Measurements from ENCODE around the gene MAP2K5. TPM values are rescaled to one million over a fixed set of nuclear protein-coding genes. Genes with fewer than 3 reads are reported as not detected.

MAP2K5 gene
- total and polyA plus RNA-seq, 4 donors, result 3.8 to 6.4 (median 5.6) TPM

DNA sequence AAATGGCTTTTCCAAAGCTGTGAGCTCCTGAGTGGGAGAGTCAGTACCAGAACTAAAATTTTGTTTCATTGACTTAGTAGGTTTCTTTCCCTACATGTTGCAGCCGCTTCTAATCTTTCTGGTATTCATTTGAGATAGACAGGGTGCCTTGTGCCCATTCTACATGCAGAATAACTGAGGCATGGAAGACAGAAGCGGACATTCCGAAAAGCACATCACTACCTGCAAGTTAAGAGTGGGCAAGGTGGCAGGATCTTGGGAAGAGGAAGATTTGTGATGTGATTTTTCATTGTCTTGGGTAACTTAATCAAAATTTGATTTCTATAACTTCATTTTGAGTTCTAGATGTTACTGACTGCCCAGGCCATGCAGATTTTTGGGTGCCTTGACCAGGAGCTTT lies 2.0 kb downstream of the MAP2K5 start (continued):
- TF ChIP-seq, protein P1, sequence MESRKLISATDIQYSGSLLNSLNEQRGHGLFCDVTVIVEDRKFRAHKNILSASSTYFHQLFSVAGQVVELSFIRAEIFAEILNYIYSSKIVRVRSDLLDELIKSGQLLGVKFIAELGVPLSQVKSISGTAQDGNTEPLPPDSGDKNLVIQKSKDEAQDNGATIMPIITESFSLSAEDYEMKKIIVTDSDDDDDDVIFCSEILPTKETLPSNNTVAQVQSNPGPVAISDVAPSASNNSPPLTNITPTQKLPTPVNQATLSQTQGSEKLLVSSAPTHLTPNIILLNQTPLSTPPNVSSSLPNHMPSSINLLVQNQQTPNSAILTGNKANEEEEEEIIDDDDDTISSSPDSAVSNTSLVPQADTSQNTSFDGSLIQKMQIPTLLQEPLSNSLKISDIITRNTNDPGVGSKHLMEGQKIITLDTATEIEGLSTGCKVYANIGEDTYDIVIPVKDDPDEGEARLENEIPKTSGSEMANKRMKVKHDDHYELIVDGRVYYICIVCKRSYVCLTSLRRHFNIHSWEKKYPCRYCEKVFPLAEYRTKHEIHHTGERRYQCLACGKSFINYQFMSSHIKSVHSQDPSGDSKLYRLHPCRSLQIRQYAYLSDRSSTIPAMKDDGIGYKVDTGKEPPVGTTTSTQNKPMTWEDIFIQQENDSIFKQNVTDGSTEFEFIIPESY (IDR thresholded peaks at IDR 0.05), result no peak
- TF ChIP-seq NR2F2 (IDR thresholded peaks at IDR 0.05), result no peak

DNA sequence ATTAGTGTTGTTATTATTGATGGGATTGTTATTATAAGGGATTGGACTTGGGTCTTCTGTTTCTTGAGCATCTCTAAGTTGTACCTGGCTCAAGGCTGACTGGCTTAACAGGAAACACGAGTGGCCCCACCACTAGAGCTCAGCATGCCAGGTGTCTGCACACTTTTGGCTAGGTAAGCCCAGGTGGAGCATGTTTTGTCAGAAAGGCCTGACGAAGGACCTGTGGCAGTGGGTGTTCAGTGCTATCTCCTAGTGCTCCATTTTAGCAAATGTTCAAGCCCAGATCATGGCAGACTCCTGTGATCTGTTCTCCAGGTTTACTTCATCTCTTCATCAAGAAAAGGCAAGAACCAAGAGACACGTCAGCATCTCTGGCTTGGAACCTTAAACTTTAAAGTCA lies 3.4 kb downstream of the MAP2K5 start:
- Histone ChIP-seq H3K4me1 (ENCODE audit: control insufficient read depth in 4 of 4, insufficient read depth in 4 of 4, low read length in 3 of 4) (peaks cover 0 to 12% (median 9%) of the 10 kb centered on the region in 4 donors), H3K9ac (ENCODE audit: low read depth in 1 of 2, low read length in 2 of 2) (no peak overlapping the region), H3K4me3 (ENCODE audit: low read depth in 1 of 3, low read length in 3 of 3) (no peak overlapping the region), H3K27me3 (ENCODE audit: control insufficient read depth in 4 of 4, insufficient read depth in 4 of 4, low read length in 3 of 4) (no peaks in the 10 kb centered on the region), H3K9me3 (ENCODE audit: control insufficient read depth in 4 of 4, low read length in 3 of 4) (no peaks in the 10 kb centered on the region), H3K36me3 (ENCODE audit: control insufficient read depth in 4 of 4, insufficient read depth in 3 of 4, low read depth in 1 of 4, low read length in 3 of 4) (peaks cover 0 to 5% (median 0%) of the 10 kb centered on the region in 4 donors), H3K27ac (ENCODE audit: low read depth in 1 of 2, low read length in 2 of 2) (no peak overlapping the region)
- 88% methylated on average over 3 of the region's 3 CpGs for WGBS
- TF ChIP-seq JUND (IDR thresholded peaks at IDR 0.05), result no peak
- no peak for TF ChIP-seq HNF4A (conservative IDR thresholded peaks at IDR 0.05)
- TF ChIP-seq, protein P2, sequence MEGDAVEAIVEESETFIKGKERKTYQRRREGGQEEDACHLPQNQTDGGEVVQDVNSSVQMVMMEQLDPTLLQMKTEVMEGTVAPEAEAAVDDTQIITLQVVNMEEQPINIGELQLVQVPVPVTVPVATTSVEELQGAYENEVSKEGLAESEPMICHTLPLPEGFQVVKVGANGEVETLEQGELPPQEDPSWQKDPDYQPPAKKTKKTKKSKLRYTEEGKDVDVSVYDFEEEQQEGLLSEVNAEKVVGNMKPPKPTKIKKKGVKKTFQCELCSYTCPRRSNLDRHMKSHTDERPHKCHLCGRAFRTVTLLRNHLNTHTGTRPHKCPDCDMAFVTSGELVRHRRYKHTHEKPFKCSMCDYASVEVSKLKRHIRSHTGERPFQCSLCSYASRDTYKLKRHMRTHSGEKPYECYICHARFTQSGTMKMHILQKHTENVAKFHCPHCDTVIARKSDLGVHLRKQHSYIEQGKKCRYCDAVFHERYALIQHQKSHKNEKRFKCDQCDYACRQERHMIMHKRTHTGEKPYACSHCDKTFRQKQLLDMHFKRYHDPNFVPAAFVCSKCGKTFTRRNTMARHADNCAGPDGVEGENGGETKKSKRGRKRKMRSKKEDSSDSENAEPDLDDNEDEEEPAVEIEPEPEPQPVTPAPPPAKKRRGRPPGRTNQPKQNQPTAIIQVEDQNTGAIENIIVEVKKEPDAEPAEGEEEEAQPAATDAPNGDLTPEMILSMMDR (IDR thresholded peaks at IDR 0.05; ENCODE audit: low read depth, low read length, missing input control), result no peak
- TF ChIP-seq GABPA (IDR thresholded peaks at IDR 0.05 in 1 of 2, conservative IDR thresholded peaks at IDR 0.05 in 1 of 2), result no peak
- DNase-seq (ENCODE audit: low spot score), result no peak

DNA sequence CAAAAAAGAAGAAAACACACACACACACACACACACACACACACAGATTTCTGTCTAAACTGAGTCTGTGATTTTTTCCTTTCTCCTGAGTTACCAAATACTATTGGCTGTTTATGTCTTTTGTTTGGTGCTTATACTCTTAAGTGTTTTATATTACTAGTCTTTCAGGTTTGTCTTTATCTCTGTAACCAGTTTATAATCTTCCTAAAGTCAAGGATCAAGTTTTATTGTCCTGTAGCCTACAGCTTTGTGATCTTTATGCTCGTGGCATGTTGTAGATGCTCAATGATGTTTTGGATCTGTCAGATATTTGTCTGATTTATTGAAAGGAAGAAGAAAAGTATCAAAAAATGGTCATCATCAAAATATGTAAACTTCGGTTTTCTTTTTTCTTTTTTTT lies 4.6 kb downstream of the MAP2K5 start:
- Histone ChIP-seq H3K9me3 (ENCODE audit: control insufficient read depth in 4 of 4, low read length in 3 of 4) (no peaks in the 10 kb centered on the region), H3K4me3 (ENCODE audit: low read depth in 1 of 3, low read length in 3 of 3) (no peak overlapping the region), H3K27me3 (ENCODE audit: control insufficient read depth in 4 of 4, insufficient read depth in 4 of 4, low read length in 3 of 4) (no peaks in the 10 kb centered on the region), H3K36me3 (ENCODE audit: control insufficient read depth in 4 of 4, insufficient read depth in 3 of 4, low read depth in 1 of 4, low read length in 3 of 4) (peaks cover 0 to 9% (median 4%) of the 10 kb centered on the region in 4 donors), H3K4me1 (ENCODE audit: control insufficient read depth in 4 of 4, insufficient read depth in 4 of 4, low read length in 3 of 4) (peaks cover 3 to 10% (median 9%) of the 10 kb centered on the region in 4 donors), H3K9ac (ENCODE audit: low read depth in 1 of 2, low read length in 2 of 2) (no peak overlapping the region), H3K27ac (ENCODE audit: low read depth in 1 of 2, low read length in 2 of 2) (no peak overlapping the region)
- DNase-seq (ENCODE audit: low spot score), result no peak
- WGBS, result 84% methylated on average over 2 of the region's 2 CpGs
- TF ChIP-seq FOXA1 (IDR thresholded peaks at IDR 0.05), result no peak
- no peak for TF ChIP-seq HNF4G (IDR thresholded peaks at IDR 0.05)
- TF ChIP-seq GABPA (IDR thresholded peaks at IDR 0.05 in 1 of 2, conservative IDR thresholded peaks at IDR 0.05 in 1 of 2), result no peak
- TF ChIP-seq NR2F2 (IDR thresholded peaks at IDR 0.05), result no peak
- TF ChIP-seq RXRA (IDR thresholded peaks at IDR 0.05), result no peak

DNA sequence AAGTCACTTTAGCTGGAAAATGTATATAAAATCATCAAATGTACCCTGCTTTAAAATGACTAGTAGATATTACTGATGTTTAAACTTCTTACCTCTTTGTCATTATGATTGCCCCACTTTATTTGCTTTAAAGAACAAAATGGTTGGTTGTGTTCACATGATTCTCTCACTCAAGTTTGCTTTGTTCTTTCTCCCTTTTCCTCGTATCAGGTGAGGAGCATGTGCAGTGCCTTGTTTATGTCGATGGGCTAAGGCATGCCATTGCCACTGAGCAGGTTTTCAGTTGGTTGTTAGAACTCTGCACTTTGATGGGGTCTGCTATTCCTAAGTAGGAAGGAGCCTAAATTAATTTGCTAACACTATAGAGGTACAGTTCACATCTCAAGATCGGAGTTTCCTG lies 5.3 kb downstream of the MAP2K5 start:
- no peak overlapping the region for H3K4me3 ChIP-seq (ENCODE audit: low read depth in 1 of 3, low read length in 3 of 3)
- no peak for DNase-seq (ENCODE audit: low spot score)
- no peaks in the 10 kb centered on the region for H3K27me3 ChIP-seq (ENCODE audit: control insufficient read depth in 4 of 4, insufficient read depth in 4 of 4, low read length in 3 of 4)
- WGBS, result 80% methylated on average over 3 of the region's 3 CpGs
- no peaks in the 10 kb centered on the region for H3K9me3 ChIP-seq (ENCODE audit: control insufficient read depth in 4 of 4, low read length in 3 of 4)
- no peak overlapping the region for H3K9ac ChIP-seq (ENCODE audit: low read depth in 1 of 2, low read length in 2 of 2)
- H3K4me1 ChIP-seq (ENCODE audit: control insufficient read depth in 4 of 4, insufficient read depth in 4 of 4, low read length in 3 of 4), result peaks cover 3 to 10% (median 9%) of the 10 kb centered on the region in 4 donors
- peaks cover 0 to 9% (median 4%) of the 10 kb centered on the region in 4 donors for H3K36me3 ChIP-seq (ENCODE audit: control insufficient read depth in 4 of 4, insufficient read depth in 3 of 4, low read depth in 1 of 4, low read length in 3 of 4)
- no peak overlapping the region for H3K27ac ChIP-seq (ENCODE audit: low read depth in 1 of 2, low read length in 2 of 2)
- TF ChIP-seq EGR1 (IDR thresholded peaks at IDR 0.05; ENCODE audit: low read depth in 2 of 2) (no peak), YY1 (IDR thresholded peaks at IDR 0.05) (no peak), JUND (IDR thresholded peaks at IDR 0.05) (no peak), SP1 (IDR thresholded peaks at IDR 0.05) (no peak), RXRA (IDR thresholded peaks at IDR 0.05) (no peak), TAF1 (conservative IDR thresholded peaks at IDR 0.05) (no peak), HNF4G (IDR thresholded peaks at IDR 0.05) (no peak), RAD21 (IDR thresholded peaks at IDR 0.05) (no peak), HNF4A (conservative IDR thresholded peaks at IDR 0.05) (no peak), GABPA (IDR thresholded peaks at IDR 0.05 in 1 of 2, conservative IDR thresholded peaks at IDR 0.05 in 1 of 2) (no peak), FOXA1 (IDR thresholded peaks at IDR 0.05) (no peak), FOXA2 (IDR thresholded peaks at IDR 0.05) (no peak)
- TF ChIP-seq, protein P3, sequence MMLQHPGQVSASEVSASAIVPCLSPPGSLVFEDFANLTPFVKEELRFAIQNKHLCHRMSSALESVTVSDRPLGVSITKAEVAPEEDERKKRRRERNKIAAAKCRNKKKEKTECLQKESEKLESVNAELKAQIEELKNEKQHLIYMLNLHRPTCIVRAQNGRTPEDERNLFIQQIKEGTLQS (IDR thresholded peaks at IDR 0.05), result no peak
- TF ChIP-seq, protein P4, sequence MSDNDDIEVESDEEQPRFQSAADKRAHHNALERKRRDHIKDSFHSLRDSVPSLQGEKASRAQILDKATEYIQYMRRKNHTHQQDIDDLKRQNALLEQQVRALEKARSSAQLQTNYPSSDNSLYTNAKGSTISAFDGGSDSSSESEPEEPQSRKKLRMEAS (IDR thresholded peaks at IDR 0.05), result no peak
- TF ChIP-seq, protein P1 (IDR thresholded peaks at IDR 0.05), result no peak
- TF ChIP-seq, protein P2 (IDR thresholded peaks at IDR 0.05; ENCODE audit: low read depth, low read length, missing input control), result no peak

Measured in liver (tissue), 9 donors.